PC-3 (cell line): ENCODE measurements around the gene ENTREP3.

Experiments used
- EZH2 ChIP-seq: fragments of 300-600 bp; sonication (generic); IDR thresholded peaks from one replicate; pipeline ENCODE4 v1.6.1; 2017; ENCODE audit warnings: antibody characterized with exemption, mild to moderate bottlenecking, low read length; ENCODE audit not compliant: unreplicated experiment
- EZH2phosphoT487 ChIP-seq: fragments of 300-600 bp; sonication (generic); IDR thresholded peaks from 2 replicates; pipeline ENCODE4 v1.6.1; 2018; ENCODE audit warnings: mild to moderate bottlenecking, antibody characterized with exemption, low read length, borderline replicate concordance
- TF ChIP-seq, protein P1 (sequence below): fragments of 300-600 bp; sonication (generic); conservative IDR thresholded peaks from 2 replicates; pipeline ENCODE4 v1.5.1; 2017; ENCODE audit warnings: antibody characterized with exemption, low read depth, mild to moderate bottlenecking, low read length

GRCh38 chr1:155297384-155297783 lies 42.1 kb upstream of the ENTREP3 start:
- TF ChIP-seq, protein P1, sequence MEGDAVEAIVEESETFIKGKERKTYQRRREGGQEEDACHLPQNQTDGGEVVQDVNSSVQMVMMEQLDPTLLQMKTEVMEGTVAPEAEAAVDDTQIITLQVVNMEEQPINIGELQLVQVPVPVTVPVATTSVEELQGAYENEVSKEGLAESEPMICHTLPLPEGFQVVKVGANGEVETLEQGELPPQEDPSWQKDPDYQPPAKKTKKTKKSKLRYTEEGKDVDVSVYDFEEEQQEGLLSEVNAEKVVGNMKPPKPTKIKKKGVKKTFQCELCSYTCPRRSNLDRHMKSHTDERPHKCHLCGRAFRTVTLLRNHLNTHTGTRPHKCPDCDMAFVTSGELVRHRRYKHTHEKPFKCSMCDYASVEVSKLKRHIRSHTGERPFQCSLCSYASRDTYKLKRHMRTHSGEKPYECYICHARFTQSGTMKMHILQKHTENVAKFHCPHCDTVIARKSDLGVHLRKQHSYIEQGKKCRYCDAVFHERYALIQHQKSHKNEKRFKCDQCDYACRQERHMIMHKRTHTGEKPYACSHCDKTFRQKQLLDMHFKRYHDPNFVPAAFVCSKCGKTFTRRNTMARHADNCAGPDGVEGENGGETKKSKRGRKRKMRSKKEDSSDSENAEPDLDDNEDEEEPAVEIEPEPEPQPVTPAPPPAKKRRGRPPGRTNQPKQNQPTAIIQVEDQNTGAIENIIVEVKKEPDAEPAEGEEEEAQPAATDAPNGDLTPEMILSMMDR: no peak
- TF ChIP-seq EZH2phosphoT487 (no peak), EZH2 (no peak)
